Spleen (tissue), 7 donors: ENCODE measurements around the gene AGFG2.

Experiments used
- POLR2A ChIP-seq, 3 donors: fragments of 450-650 bp; IDR thresholded peaks; one replicate each; pipeline ENCODE4 v1.5.1; 2017; ENCODE audit warnings: antibody characterized with exemption in 3 of 3, mild to moderate bottlenecking in 1 of 3
- TF ChIP-seq, protein P1 (sequence below), 11 experiments: fragments of 200-600 bp in 7 of 11; fragments of 450-650 bp in 4 of 11; sonication (generic) in 4 of 11; IDR thresholded peaks in 8 of 11; conservative IDR thresholded peaks in 3 of 11; 1 replicate in 7 of 11; 2 replicates in 4 of 11; pipeline versions ENCODE4 v1.4.0 to v1.8.0; 2016 to 2021; ENCODE audit warnings: antibody characterized with exemption in 11 of 11, inconsistent platforms in 4 of 11, mild to moderate bottlenecking in 1 of 11
- donor health status: DM: no; HTN: no; CAD: no; lungs with moderate emphysema.
- donor health status: DM: no; HTN: no; CAD: no.
- donor health status: DM: no; HTN: no; CAD: no.

DNA sequence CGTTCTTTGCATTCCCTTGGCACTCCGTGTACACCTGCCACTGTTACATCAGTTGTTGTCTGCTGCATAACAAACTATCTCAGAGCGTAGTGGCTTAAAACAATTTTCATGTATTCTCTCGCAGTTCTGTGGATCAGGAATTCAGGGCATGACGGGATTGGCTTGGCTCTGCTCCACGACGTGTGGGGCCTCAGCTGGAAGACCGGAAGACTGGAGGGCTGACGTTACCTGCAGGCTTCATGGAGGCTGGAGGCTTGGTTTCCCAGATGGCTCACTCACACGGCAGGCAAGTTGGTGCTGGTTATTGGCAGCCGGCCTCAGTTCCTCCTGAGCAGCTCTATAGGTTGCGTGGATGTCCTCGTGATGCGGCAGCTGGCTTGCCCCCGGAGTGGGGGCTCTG, 29.8 kb upstream of the AGFG2 start:
- TF ChIP-seq, protein P1, sequence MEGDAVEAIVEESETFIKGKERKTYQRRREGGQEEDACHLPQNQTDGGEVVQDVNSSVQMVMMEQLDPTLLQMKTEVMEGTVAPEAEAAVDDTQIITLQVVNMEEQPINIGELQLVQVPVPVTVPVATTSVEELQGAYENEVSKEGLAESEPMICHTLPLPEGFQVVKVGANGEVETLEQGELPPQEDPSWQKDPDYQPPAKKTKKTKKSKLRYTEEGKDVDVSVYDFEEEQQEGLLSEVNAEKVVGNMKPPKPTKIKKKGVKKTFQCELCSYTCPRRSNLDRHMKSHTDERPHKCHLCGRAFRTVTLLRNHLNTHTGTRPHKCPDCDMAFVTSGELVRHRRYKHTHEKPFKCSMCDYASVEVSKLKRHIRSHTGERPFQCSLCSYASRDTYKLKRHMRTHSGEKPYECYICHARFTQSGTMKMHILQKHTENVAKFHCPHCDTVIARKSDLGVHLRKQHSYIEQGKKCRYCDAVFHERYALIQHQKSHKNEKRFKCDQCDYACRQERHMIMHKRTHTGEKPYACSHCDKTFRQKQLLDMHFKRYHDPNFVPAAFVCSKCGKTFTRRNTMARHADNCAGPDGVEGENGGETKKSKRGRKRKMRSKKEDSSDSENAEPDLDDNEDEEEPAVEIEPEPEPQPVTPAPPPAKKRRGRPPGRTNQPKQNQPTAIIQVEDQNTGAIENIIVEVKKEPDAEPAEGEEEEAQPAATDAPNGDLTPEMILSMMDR (IDR thresholded peaks at IDR 0.05 in 8 of 11, conservative IDR thresholded peaks at IDR 0.05 in 3 of 11) = no peak
- TF ChIP-seq POLR2A (IDR thresholded peaks at IDR 0.05) = no peak
